Omental fat pad (tissue), 4 donors: ENCODE data around the gene SUN2. TPM values are rescaled to one million over a fixed set of nuclear protein-coding genes. Genes with fewer than 3 reads are reported as not detected.

Experiments used
- ATAC-seq: fragments of 150-250 bp; one replicate; pipeline ENCODE4 v1.9.1; 2016; ENCODE audit warnings: mild to moderate bottlenecking, moderate library complexity; ENCODE audit not compliant: low FRiP score
- DNase-seq: peaks from one replicate; pipeline ENCODE4 v3.0.0-alpha.2; 2019; ENCODE audit warnings: low spot score
- CTCF ChIP-seq, 3 donors: fragments of 450-650 bp; IDR thresholded peaks; one replicate each; pipeline ENCODE4 v1.5.1; 2016 to 2017; ENCODE audit warnings: antibody characterized with exemption in 3 of 3, mild to moderate bottlenecking in 3 of 3, moderate library complexity in 2 of 3
- total RNA-seq, 4 donors: library from RNA; depleted of rRNA; stranded (reverse); fragments of >200 nt; gene quantifications; one replicate each; pipeline ENCODE4 v1.1.0, GENCODE V29; 2016

The SUN2 gene
- total RNA-seq, 4 donors from 2014 or later: 302 to 509 (median 347) TPM

GRCh38 chr22:38793721-38794466, 38.1 kb upstream of the SUN2 start, which contains the start of gene DNAL4:
DNAL4 (minus strand) TSS chr22:38794143; CDS start chr22:38782731, 11,412 bp downstream.
- no peak for TF ChIP-seq CTCF (IDR thresholded peaks at IDR 0.05)
- ATAC-seq (peak; percentile 97), DNase-seq (peak; percentile 88)

GRCh38 chr22:38793317-38793716, 37.5 kb upstream of the SUN2 start:
- TF ChIP-seq CTCF (IDR thresholded peaks at IDR 0.05): no peak
- no peak for DNase-seq
- ATAC-seq: peak; percentile 10

- DNase-seq: no peak
- ATAC-seq: no peak
- no peak for TF ChIP-seq CTCF (IDR thresholded peaks at IDR 0.05)
Measured at GRCh38 chr22:38792833-38793232, 37.0 kb upstream of the SUN2 start.

GRCh38 chr22:38789606-38790005, 33.8 kb upstream of the SUN2 start:
- DNase-seq (no peak), ATAC-seq (no peak)
- TF ChIP-seq CTCF (IDR thresholded peaks at IDR 0.05): no peak

GRCh38 chr22:38788846-38789245, 33.0 kb upstream of the SUN2 start:
- TF ChIP-seq CTCF (IDR thresholded peaks at IDR 0.05): no peak
- DNase-seq (no peak), ATAC-seq (no peak)

GRCh38 chr22:38788021-38788816, 32.4 kb upstream of the SUN2 start:
- DNase-seq: no peak
- peak; percentile 65 for ATAC-seq
- no peak for TF ChIP-seq CTCF (IDR thresholded peaks at IDR 0.05)
